CD14-positive monocyte (primary cell): ENCODE results near the gene MAP3K13. TPM values are rescaled to one million over a fixed set of nuclear protein-coding genes. Genes with fewer than 3 reads are reported as not detected.

Source experiments
- DNase-seq, 3 donors: peaks; one replicate each; pipeline ENCODE4 v3.0.0-alpha.2; 2011 to 2022
- H2AFZ ChIP-seq: 2 replicates; pipeline ENCODE4 v1.6.0; 2012; ENCODE audit warnings: mild to moderate bottlenecking, low read depth, low read length, inconsistent platforms; ENCODE audit not compliant: insufficient read depth, poor library complexity, severe bottlenecking
- H3K27ac ChIP-seq, 2 donors: 1 replicate in 1 of 2; 2 replicates in 1 of 2; pipeline ENCODE4 v1.5.1; 2012 to 2013; ENCODE audit warnings: low read length in 2 of 2, control low read depth in 1 of 2, inconsistent platforms in 1 of 2, low read depth in 1 of 2, mild to moderate bottlenecking in 1 of 2
- H3K27me3 ChIP-seq, 2 donors: one replicate each; pipeline versions ENCODE4 v1.6.0 to v1.6.1; 2011 to 2013; ENCODE audit warnings: low read length in 2 of 2; ENCODE audit not compliant: control insufficient read depth in 2 of 2, insufficient read depth in 2 of 2
- H3K36me3 ChIP-seq, 2 donors: replicated peaks in 1 of 2; 1 replicate in 1 of 2; 2 replicates in 1 of 2; pipeline versions ENCODE4 v1.5.1 to v1.6.1; 2012 to 2013; ENCODE audit warnings: low read length in 2 of 2, control low read depth in 1 of 2, inconsistent platforms in 1 of 2, mild to moderate bottlenecking in 1 of 2; ENCODE audit not compliant: insufficient read depth in 2 of 2, control insufficient read depth in 1 of 2
- H3K4me1 ChIP-seq, 2 donors: 1 replicate in 1 of 2; 2 replicates in 1 of 2; pipeline versions ENCODE4 v1.5.1 to v1.6.1; 2012 to 2013; ENCODE audit warnings: low read length in 2 of 2, control low read depth in 1 of 2, inconsistent platforms in 1 of 2, mild to moderate bottlenecking in 1 of 2, moderate library complexity in 1 of 2; ENCODE audit not compliant: insufficient read depth in 2 of 2, control insufficient read depth in 1 of 2
- H3K4me2 ChIP-seq: replicated peaks from 2 replicates; pipeline ENCODE3; 2012; ENCODE audit warnings: low read length, moderate library complexity, mild to moderate bottlenecking; ENCODE audit not compliant: poor library complexity, severe bottlenecking; ENCODE audit errors: extremely low read depth
- H3K4me3 ChIP-seq, 3 experiments: fragments of 200-600 bp in 1 of 3; sonication (generic) in 1 of 3; replicated peaks in 1 of 3; 1 replicate in 2 of 3; 2 replicates in 1 of 3; pipeline ENCODE4 v1.5.1; 2011 to 2013; ENCODE audit warnings: low read length in 3 of 3, mild to moderate bottlenecking in 3 of 3, control low read depth in 2 of 3, low read depth in 2 of 3, inconsistent platforms in 1 of 3, moderate library complexity in 1 of 3
- H3K79me2 ChIP-seq: 2 replicates; pipeline ENCODE4 v1.6.0; 2012; ENCODE audit warnings: mild to moderate bottlenecking, control low read depth, inconsistent platforms, low read length, moderate library complexity; ENCODE audit not compliant: insufficient read depth
- H3K9ac ChIP-seq: 2 replicates; pipeline ENCODE4 v1.6.0; 2017; ENCODE audit warnings: low read length, mild to moderate bottlenecking; ENCODE audit not compliant: insufficient read depth, poor library complexity, severe bottlenecking
- H3K9me3 ChIP-seq, 2 donors: replicated peaks in 1 of 2; 1 replicate in 1 of 2; 2 replicates in 1 of 2; pipeline versions ENCODE4 v1.5.1 to v1.6.1; 2012 to 2013; ENCODE audit warnings: low read length in 2 of 2, control low read depth in 1 of 2; ENCODE audit not compliant: control insufficient read depth in 1 of 2, insufficient read depth in 1 of 2
- H4K20me1 ChIP-seq: 2 replicates; pipeline ENCODE4 v1.6.0; 2012; ENCODE audit warnings: mild to moderate bottlenecking, low read length, control low read depth, moderate library complexity; ENCODE audit not compliant: insufficient read depth
- H3K27ac Mint-ChIP-seq, 7 donors: one replicate each; pipeline ENCODE4 v1.8.0; 2020; ENCODE audit warnings: mild to moderate bottlenecking in 7 of 7, mixed read lengths in 7 of 7, moderate library complexity in 6 of 7, inconsistent platforms in 2 of 7
- H3K27me3 Mint-ChIP-seq, 3 donors: one replicate each; pipeline ENCODE4 v1.8.0; 2021 to 2022; ENCODE audit warnings: low read depth in 3 of 3, mild to moderate bottlenecking in 3 of 3, mixed read lengths in 3 of 3, moderate library complexity in 3 of 3, inconsistent platforms in 1 of 3
- H3K36me3 Mint-ChIP-seq, 2 donors: one replicate each; pipeline ENCODE4 v1.8.0; 2020; ENCODE audit warnings: mixed read lengths in 2 of 2, inconsistent platforms in 1 of 2, mild to moderate bottlenecking in 1 of 2
- H3K4me1 Mint-ChIP-seq: one replicate; pipeline ENCODE4 v1.8.0; 2020; ENCODE audit warnings: mild to moderate bottlenecking, mixed read lengths
- H3K4me3 Mint-ChIP-seq, 2 donors: one replicate each; pipeline ENCODE4 v1.8.0; 2020; ENCODE audit warnings: mild to moderate bottlenecking in 2 of 2, mixed read lengths in 2 of 2, moderate library complexity in 1 of 2
- H3K9me3 Mint-ChIP-seq, 7 donors: one replicate each; pipeline ENCODE4 v1.8.0; 2020 to 2022; ENCODE audit warnings: mixed read lengths in 7 of 7, mild to moderate bottlenecking in 6 of 7, moderate library complexity in 6 of 7, inconsistent platforms in 2 of 7
- WGBS: methylation state at CpG from one replicate; pipeline ENCODE4 v1.1.5; 2013; ENCODE audit warnings: missing lambda C conversion rate; ENCODE audit not compliant: insufficient coverage; 5-methylcytosine and 5-hydroxymethylcytosine counted together
- intact Hi-C, 2 donors: fragments of 100-400 bp; cut with micrococcal nuclease; formaldehyde crosslinking; loops; one replicate each; pipeline versions ENCODE4 v1.15.0 to v1.15.1; 2023
- polyA plus RNA-seq, 3 donors: library from polyadenylated mRNA; depleted of rRNA in 1 of 3; unstranded in 2 of 3; stranded (reverse) in 1 of 3; fragments of 300-500 nt in 2 of 3; fragments of >200 nt in 1 of 3; fragmentation: Illumina TruSeq in 2 of 3; gene quantifications; 1 replicate in 2 of 3; 2 replicates in 1 of 3; pipeline ENCODE4 v1.2.3, GENCODE V29; 2012 to 2021
- TF ChIP-seq, protein P1 (sequence below): fragments of 200-600 bp; IDR thresholded peaks from one replicate; pipeline ENCODE4 v1.8.0; 2022; ENCODE audit warnings: antibody characterized with exemption, mild to moderate bottlenecking

MAP3K13 gene
- polyA plus RNA-seq, 3 donors = 5.0 to 34.2 (median 30.9) TPM

DNA sequence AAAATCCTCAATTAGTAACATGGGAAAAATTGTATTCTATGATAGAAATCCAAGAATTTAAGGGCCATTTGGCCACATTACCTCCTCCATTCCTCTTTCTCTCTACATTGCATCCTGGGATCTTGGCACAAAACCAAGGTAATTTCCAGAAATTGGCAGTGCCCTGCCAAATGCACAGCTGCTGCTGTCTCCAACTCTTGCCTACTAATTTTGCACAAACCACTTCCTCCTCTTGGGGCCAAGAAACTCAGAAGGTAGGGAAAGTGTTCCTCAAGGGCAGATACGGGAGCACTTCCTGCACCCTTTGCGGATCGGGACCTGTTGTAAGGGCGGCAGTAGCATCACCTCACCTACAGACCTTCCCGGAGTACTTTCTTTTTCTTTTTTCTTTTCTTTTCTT lies 57.8 kb downstream of the MAP3K13 start:
- intact Hi-C loops = no loop called here
- TF ChIP-seq, protein P1, sequence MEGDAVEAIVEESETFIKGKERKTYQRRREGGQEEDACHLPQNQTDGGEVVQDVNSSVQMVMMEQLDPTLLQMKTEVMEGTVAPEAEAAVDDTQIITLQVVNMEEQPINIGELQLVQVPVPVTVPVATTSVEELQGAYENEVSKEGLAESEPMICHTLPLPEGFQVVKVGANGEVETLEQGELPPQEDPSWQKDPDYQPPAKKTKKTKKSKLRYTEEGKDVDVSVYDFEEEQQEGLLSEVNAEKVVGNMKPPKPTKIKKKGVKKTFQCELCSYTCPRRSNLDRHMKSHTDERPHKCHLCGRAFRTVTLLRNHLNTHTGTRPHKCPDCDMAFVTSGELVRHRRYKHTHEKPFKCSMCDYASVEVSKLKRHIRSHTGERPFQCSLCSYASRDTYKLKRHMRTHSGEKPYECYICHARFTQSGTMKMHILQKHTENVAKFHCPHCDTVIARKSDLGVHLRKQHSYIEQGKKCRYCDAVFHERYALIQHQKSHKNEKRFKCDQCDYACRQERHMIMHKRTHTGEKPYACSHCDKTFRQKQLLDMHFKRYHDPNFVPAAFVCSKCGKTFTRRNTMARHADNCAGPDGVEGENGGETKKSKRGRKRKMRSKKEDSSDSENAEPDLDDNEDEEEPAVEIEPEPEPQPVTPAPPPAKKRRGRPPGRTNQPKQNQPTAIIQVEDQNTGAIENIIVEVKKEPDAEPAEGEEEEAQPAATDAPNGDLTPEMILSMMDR = no peak
- H3K4me1 ChIP-seq = no peaks in the 10 kb centered on the region
- peaks cover 4 to 8% (median 4%) of the 10 kb centered on the region in 3 donors for H3K27me3 Mint-ChIP-seq
- no CpG with 5 or more reads among the region's 5 CpGs for WGBS
- H3K79me2 ChIP-seq = no peaks in the 10 kb centered on the region
- H3K9ac ChIP-seq = no peak overlapping the region
- H3K36me3 Mint-ChIP-seq = no peaks in the 10 kb centered on the region
- H3K4me3 Mint-ChIP-seq = no peak overlapping the region
- H3K27ac Mint-ChIP-seq = no peak overlapping the region
- no peaks in the 10 kb centered on the region for H4K20me1 ChIP-seq
- H3K36me3 ChIP-seq = no peaks in the 10 kb centered on the region
- no peak for DNase-seq
- H3K4me2 ChIP-seq = no peak overlapping the region
- no peak overlapping the region for H3K4me3 ChIP-seq
- H2AFZ ChIP-seq = no peak overlapping the region
- H3K27me3 ChIP-seq = no peaks in the 10 kb centered on the region
- H3K4me1 Mint-ChIP-seq = peaks cover 10% of the 10 kb centered on the region
- no peaks in the 10 kb centered on the region for H3K9me3 Mint-ChIP-seq
- H3K9me3 ChIP-seq = no peaks in the 10 kb centered on the region
- no peak overlapping the region for H3K27ac ChIP-seq

DNA sequence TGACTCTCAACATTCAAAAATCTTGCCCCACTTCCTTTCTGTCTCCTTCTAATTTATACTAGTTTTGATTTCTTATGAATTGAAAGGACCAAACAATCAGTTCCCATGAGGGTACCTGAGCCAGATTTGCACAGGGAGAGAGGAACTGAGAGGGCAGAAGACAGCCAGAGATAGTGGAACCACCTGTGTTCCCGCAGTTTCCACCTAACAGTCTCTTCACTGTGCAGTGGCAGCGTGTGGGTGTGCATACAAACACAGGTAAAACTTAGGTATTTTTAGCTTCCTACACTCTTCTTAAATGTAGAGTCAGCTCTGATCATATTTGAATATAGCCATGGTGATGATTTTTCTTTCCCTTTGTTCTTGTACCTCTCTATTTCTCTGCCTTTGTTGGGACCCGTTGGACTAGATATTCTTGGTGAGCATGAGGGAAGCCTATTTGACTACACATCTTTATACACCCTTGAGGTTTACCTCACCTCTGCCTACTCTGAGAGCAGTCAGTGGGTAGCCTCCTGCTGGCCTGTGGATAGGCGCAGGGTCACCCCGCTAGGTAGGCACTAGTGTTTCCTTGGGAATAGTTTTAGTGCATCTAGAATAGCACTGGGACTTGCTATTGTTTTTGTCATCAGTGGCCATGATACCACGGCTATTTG lies 58.8 kb downstream of the MAP3K13 start:
- Histone ChIP-seq H3K27me3 (no peaks in the 10 kb centered on the region), H3K27ac (no peak overlapping the region), H3K9me3 (no peaks in the 10 kb centered on the region), H4K20me1 (no peaks in the 10 kb centered on the region), H3K4me2 (no peak overlapping the region), H3K36me3 (no peaks in the 10 kb centered on the region), H3K9ac (no peak overlapping the region), H3K79me2 (no peaks in the 10 kb centered on the region), H3K4me1 (no peaks in the 10 kb centered on the region), H3K4me3 (no peak overlapping the region), H2AFZ (no peak overlapping the region)
- WGBS = no CpG with 5 or more reads among the region's 6 CpGs
- H3K9me3 Mint-ChIP-seq = no peaks in the 10 kb centered on the region
- H3K4me1 Mint-ChIP-seq = peaks cover 10% of the 10 kb centered on the region
- intact Hi-C loops = no loop called here
- H3K36me3 Mint-ChIP-seq = no peaks in the 10 kb centered on the region
- no peak overlapping the region for H3K27ac Mint-ChIP-seq
- DNase-seq = no peak
- TF ChIP-seq, protein P1 = no peak
- no peak overlapping the region for H3K4me3 Mint-ChIP-seq
- H3K27me3 Mint-ChIP-seq = peaks cover 4 to 8% (median 4%) of the 10 kb centered on the region in 3 donors
